Activated T-helper 1 cell treated with anti-CD3 and anti-CD28 coated beads, Interleukin-12 subunit alpha, Interleukin-12 subunit beta, Interleukin-2, Interleukin-4 antibody, amounts not matched to agents 30 ng/mL and 10 ng/mL and 1 ng/mL, durations not matched to agents 14 hours and 24 hours and 36 hours (primary cell): ENCODE data around the gene TMSB10. TPM values are rescaled to one million over a fixed set of nuclear protein-coding genes. Genes with fewer than 3 reads are reported as not detected.
A peak's percentile ranks its signal among the peaks of the same experiment; 100 is the strongest.

Experiments
- DNase-seq: peaks from one replicate; pipeline ENCODE4 v3.0.0; 2021; ENCODE audit warnings: low spot score
- H3K27ac Mint-ChIP-seq: one replicate; pipeline ENCODE4 v1.8.0; 2021; ENCODE audit warnings: mild to moderate bottlenecking, mixed read lengths
- H3K27me3 Mint-ChIP-seq: one replicate; pipeline ENCODE4 v1.8.0; 2022; ENCODE audit warnings: mild to moderate bottlenecking, moderate library complexity, mixed read lengths; ENCODE audit not compliant: insufficient read depth
- H3K36me3 Mint-ChIP-seq: one replicate; pipeline ENCODE4 v1.8.0; 2021; ENCODE audit warnings: low read depth, mixed read lengths
- H3K4me1 Mint-ChIP-seq: one replicate; pipeline ENCODE4 v1.8.0; 2021; ENCODE audit warnings: low read depth, mixed read lengths
- H3K4me3 Mint-ChIP-seq: one replicate; pipeline ENCODE4 v1.8.0; 2021; ENCODE audit warnings: mild to moderate bottlenecking, moderate library complexity, mixed read lengths
- H3K9me3 Mint-ChIP-seq: one replicate; pipeline ENCODE4 v1.8.0; 2021; ENCODE audit warnings: mixed read lengths
- intact Hi-C: fragments of 100-400 bp; cut with micrococcal nuclease; formaldehyde crosslinking; loops from one replicate; pipeline ENCODE4 v1.15.1; 2024
- total RNA-seq: library from RNA; stranded (reverse); gene quantifications from 2 replicates; pipeline ENCODE4 v1.2.3, GENCODE V29; 2022

Gene TMSB10
- total RNA-seq, 1 donor from 2014 or later = 2,510 TPM

GRCh38 chr2:84896567-84896966 lies 8.9 kb upstream of the TMSB10 start:
- Mint-ChIP-seq H3K4me3 (no peak overlapping the region), H3K9me3 (peaks cover 6% of the 10 kb centered on the region), H3K4me1 (peaks cover 81% of the 10 kb centered on the region), H3K36me3 (peaks cover 7% of the 10 kb centered on the region), H3K27ac (no peak overlapping the region), H3K27me3 (no peaks in the 10 kb centered on the region)
- no peak for DNase-seq
- intact Hi-C loops = no loop called here

GRCh38 chr2:84897773-84898172 lies 7.7 kb upstream of the TMSB10 start:
- intact Hi-C loops = loop anchor here (1.0 kb wide), 2 partner anchors 9 kb away; no protein-coding TSS in a partner anchor

GRCh38 chr2:84899304-84900204 lies 5.9 kb upstream of the TMSB10 start:
- Mint-ChIP-seq H3K4me3 (no peak overlapping the region), H3K27me3 (no peaks in the 10 kb centered on the region), H3K4me1 (peaks cover 92% of the 10 kb centered on the region), H3K27ac (peak overlapping the region; percentile 11), H3K36me3 (peaks cover 9% of the 10 kb centered on the region), H3K9me3 (peaks cover 8% of the 10 kb centered on the region)
- intact Hi-C loops = no loop called here
- DNase-seq = no peak

More at GRCh38 chr2:84897773-84898172, 7.7 kb upstream of the TMSB10 start:
- Mint-ChIP-seq H3K27ac (peak overlapping the region; percentile 96), H3K4me3 (peak overlapping the region; percentile 2), H3K9me3 (peaks cover 8% of the 10 kb centered on the region), H3K27me3 (no peaks in the 10 kb centered on the region), H3K4me1 (peaks cover 86% of the 10 kb centered on the region), H3K36me3 (peaks cover 9% of the 10 kb centered on the region)
- DNase-seq = no peak

GRCh38 chr2:84900971-84901370 lies 4.5 kb upstream of the TMSB10 start:
- Mint-ChIP-seq H3K9me3 (peaks cover 8% of the 10 kb centered on the region), H3K4me3 (no peak overlapping the region), H3K36me3 (peaks cover 7% of the 10 kb centered on the region), H3K27me3 (no peaks in the 10 kb centered on the region), H3K4me1 (peaks cover 85% of the 10 kb centered on the region), H3K27ac (no peak overlapping the region)
- DNase-seq = no peak
- intact Hi-C loops = no loop called here

GRCh38 chr2:84901593-84902120 lies 3.8 kb upstream of the TMSB10 start:
- no peak overlapping the region for H3K27ac Mint-ChIP-seq
- no peak for DNase-seq
- H3K9me3 Mint-ChIP-seq = peaks cover 8% of the 10 kb centered on the region
- intact Hi-C loops = no loop called here
- no peak overlapping the region for H3K4me3 Mint-ChIP-seq
- H3K27me3 Mint-ChIP-seq = no peaks in the 10 kb centered on the region
- H3K4me1 Mint-ChIP-seq = peaks cover 79% of the 10 kb centered on the region
- H3K36me3 Mint-ChIP-seq = peaks cover 14% of the 10 kb centered on the region

- peaks cover 23% of the 10 kb centered on the region for H3K36me3 Mint-ChIP-seq
- peaks cover 82% of the 10 kb centered on the region for H3K4me1 Mint-ChIP-seq
- no peaks in the 10 kb centered on the region for H3K27me3 Mint-ChIP-seq
- intact Hi-C loops = no loop called here
- H3K27ac Mint-ChIP-seq = peak overlapping the region; percentile 49
- H3K9me3 Mint-ChIP-seq = peaks cover 8% of the 10 kb centered on the region
- H3K4me3 Mint-ChIP-seq = no peak overlapping the region
- no peak for DNase-seq
Observed at GRCh38 chr2:84902526-84902925, 2.9 kb upstream of the TMSB10 start.

GRCh38 chr2:84904151-84904550 lies 1.3 kb upstream of the TMSB10 start:
- H3K27ac Mint-ChIP-seq = peak overlapping the region; percentile 87
- peaks cover 27% of the 10 kb centered on the region for H3K36me3 Mint-ChIP-seq
- no peak for DNase-seq
- H3K9me3 Mint-ChIP-seq = peaks cover 11% of the 10 kb centered on the region
- peaks cover 80% of the 10 kb centered on the region for H3K4me1 Mint-ChIP-seq
- H3K27me3 Mint-ChIP-seq = no peaks in the 10 kb centered on the region
- H3K4me3 Mint-ChIP-seq = peak overlapping the region; percentile 77
- intact Hi-C loops = no loop called here

- H3K4me1 Mint-ChIP-seq = peaks cover 80% of the 10 kb centered on the region
- peaks cover 17% of the 10 kb centered on the region for H3K9me3 Mint-ChIP-seq
- H3K4me3 Mint-ChIP-seq = peak overlapping the region; percentile 77
- no peaks in the 10 kb centered on the region for H3K27me3 Mint-ChIP-seq
- intact Hi-C loops = loop anchor here (1.0 kb wide), 6 partner anchors 16 to 87 kb away; no protein-coding TSS in a partner anchor
- H3K36me3 Mint-ChIP-seq = peaks cover 33% of the 10 kb centered on the region
- no peak for DNase-seq
- H3K27ac Mint-ChIP-seq = peak overlapping the region; percentile 87
Observed at GRCh38 chr2:84904717-84905174, 710 bp upstream of the TMSB10 start.

- H3K27me3 Mint-ChIP-seq = no peaks in the 10 kb centered on the region
- peak; percentile 75 for DNase-seq
- peak overlapping the region; percentile 97 for H3K4me3 Mint-ChIP-seq
- peak overlapping the region; percentile 95 for H3K27ac Mint-ChIP-seq
- peaks cover 37% of the 10 kb centered on the region for H3K36me3 Mint-ChIP-seq
- peaks cover 78% of the 10 kb centered on the region for H3K4me1 Mint-ChIP-seq
- peaks cover 18% of the 10 kb centered on the region for H3K9me3 Mint-ChIP-seq
- intact Hi-C loops = loop anchor here (1.0 kb wide), 3 partner anchors 8 to 64 kb away; no protein-coding TSS in a partner anchor
Observed at GRCh38 chr2:84906108-84906899, 848 bp downstream of the TMSB10 start.

GRCh38 chr2:84906900-84907714 lies 1.7 kb downstream of the TMSB10 start:
- Mint-ChIP-seq H3K4me3 (peak overlapping the region; percentile 97), H3K9me3 (peaks cover 14% of the 10 kb centered on the region), H3K36me3 (peaks cover 39% of the 10 kb centered on the region), H3K27ac (peak overlapping the region; percentile 95), H3K27me3 (no peaks in the 10 kb centered on the region), H3K4me1 (peaks cover 78% of the 10 kb centered on the region)
- no peak for DNase-seq
- intact Hi-C loops = loop anchor here (1.0 kb wide), 3 partner anchors 9 to 63 kb away; no protein-coding TSS in a partner anchor

GRCh38 chr2:84908948-84909713 lies 3.7 kb downstream of the TMSB10 start:
- peak overlapping the region; percentile 95 for H3K27ac Mint-ChIP-seq
- peaks cover 37% of the 10 kb centered on the region for H3K36me3 Mint-ChIP-seq
- intact Hi-C loops = no loop called here
- H3K4me3 Mint-ChIP-seq = peak overlapping the region; percentile 97
- H3K27me3 Mint-ChIP-seq = no peaks in the 10 kb centered on the region
- DNase-seq = peak; percentile 56
- peaks cover 14% of the 10 kb centered on the region for H3K9me3 Mint-ChIP-seq
- peaks cover 67% of the 10 kb centered on the region for H3K4me1 Mint-ChIP-seq
